GM18505 (cell line): ENCODE measurements around the gene NRCAM.

Experiments
- ATAC-seq: cut with Tn5 transposase; IDR thresholded peaks from one replicate; pipeline ENCODE4 v1.9.1; 2021; ENCODE audit not compliant: unreplicated experiment
- POLR2A ChIP-seq: IDR thresholded peaks from 4 replicates; pipeline ENCODE4 v1.6.1; 2011; ENCODE audit warnings: borderline replicate concordance; ENCODE audit not compliant: insufficient read depth, insufficient read length; ENCODE audit errors: extremely low read depth

The NRCAM gene

DNA sequence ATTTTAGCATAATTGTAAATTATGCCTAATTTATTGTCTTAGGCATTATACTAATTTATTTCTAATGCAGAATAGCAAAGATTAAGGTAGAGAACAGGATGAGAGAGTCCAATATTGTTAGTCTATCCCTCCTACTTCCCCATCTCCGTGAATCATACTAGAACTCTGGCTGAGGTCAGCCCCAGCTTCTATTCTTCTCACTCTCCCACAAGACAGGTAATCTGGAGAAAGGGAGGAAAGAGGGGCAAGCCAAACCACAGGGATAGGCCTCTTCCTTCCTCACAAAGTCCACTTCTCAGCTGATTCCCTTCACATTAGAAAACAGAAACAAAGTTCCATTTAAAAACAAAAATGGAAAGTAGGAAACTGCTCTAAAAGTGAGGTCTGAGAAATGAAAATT, 208.6 kb downstream of the NRCAM start:
- ATAC-seq, result no peak

GRCh38 chr7:108246227-108246837, 209.9 kb downstream of the NRCAM start:
- ATAC-seq, result peak; percentile 76
- no peak for TF ChIP-seq POLR2A

More for the DNA sequence above, 208.6 kb downstream of the NRCAM start:
- TF ChIP-seq POLR2A, result no peak

GRCh38 chr7:108245523-108246226, 210.6 kb downstream of the NRCAM start:
- TF ChIP-seq POLR2A, result no peak
- ATAC-seq, result no peak

DNA sequence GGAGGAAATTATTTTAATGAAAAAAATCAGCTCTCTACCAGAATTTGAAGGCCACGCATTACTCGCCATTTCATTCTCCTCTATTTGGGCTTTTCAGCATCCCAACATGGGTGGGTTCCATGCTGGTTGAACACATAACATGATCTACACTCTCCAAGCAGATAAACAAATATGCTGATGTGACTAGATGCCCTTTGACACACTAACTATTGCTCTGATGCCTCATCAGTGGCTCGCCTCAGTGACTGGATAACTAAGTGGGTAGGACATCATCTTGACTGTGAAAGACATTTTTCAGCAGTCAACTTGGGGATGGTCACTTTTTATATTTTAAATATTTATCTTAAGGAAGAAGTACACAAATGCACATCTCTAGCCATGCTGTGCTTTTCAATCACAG, 212.1 kb downstream of the NRCAM start:
- TF ChIP-seq POLR2A, result no peak
- ATAC-seq, result no peak

- ATAC-seq, result no peak
- TF ChIP-seq POLR2A, result no peak
These were observed 216.6 kb downstream of the NRCAM start for GRCh38 chr7:108239501-108240225.

DNA sequence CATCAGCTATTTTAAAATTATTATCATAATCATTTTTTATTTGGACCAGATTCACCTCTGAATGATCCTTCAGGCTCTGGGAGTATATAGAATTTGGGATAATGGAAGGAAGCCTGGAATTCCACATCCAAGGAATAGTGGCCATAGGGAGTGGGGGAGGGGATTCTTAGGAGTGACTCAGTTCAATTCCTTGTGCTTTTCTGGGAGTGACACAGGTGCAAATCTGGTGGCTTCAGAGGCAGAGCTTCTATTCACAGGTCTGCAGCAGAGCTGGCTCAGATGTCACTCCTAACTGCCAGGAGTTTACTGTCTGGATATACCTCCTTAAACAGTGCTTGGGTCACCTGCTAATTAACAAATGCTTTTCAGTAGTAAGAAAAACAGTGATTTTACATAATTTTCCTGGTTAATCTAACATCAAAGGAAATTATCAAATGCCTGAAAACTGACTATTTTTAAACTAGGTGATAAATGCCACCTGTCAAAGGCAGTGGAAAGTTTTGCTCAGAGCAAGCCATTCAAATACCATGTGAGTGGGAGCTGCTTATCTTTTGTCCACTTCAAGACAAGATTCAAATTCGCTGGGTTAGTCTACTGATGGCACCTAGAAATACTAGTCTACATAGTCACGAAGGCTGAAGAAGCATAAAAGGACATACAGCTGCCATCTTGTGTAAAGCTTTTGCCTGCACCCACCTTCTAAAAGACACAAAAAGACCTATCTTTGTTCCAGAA, 219.4 kb downstream of the NRCAM start:
- no peak for TF ChIP-seq POLR2A
- ATAC-seq, result no peak

DNA sequence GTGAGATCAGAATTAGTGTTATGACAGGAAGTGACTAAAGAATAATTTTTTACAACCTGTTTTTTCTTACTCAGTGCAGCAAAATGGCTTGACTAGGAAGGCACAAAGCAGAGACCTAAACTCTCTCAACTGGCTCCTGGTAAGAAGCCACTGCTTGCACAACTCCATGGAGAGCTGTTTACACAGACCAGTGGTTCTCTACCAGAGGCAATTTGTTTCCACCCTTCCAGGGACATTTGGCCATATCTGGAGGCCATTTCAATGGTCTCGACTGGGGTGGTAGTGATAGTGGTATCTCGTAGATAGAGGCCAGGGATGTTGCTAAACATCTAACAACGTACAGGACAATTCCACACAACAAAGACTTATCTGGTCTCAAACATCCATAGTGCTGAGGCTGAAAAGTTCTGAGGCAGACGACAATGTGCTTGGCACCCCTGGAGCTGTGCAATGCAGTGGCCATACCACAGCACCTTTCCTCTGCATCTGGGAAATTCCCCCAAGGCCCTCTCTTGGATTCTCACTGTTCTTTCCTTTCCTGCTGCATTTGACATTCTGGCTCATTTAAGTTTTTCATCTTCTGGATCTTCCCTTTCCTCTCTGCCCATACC, 220.7 kb downstream of the NRCAM start:
- TF ChIP-seq POLR2A, result no peak
- ATAC-seq, result no peak

DNA sequence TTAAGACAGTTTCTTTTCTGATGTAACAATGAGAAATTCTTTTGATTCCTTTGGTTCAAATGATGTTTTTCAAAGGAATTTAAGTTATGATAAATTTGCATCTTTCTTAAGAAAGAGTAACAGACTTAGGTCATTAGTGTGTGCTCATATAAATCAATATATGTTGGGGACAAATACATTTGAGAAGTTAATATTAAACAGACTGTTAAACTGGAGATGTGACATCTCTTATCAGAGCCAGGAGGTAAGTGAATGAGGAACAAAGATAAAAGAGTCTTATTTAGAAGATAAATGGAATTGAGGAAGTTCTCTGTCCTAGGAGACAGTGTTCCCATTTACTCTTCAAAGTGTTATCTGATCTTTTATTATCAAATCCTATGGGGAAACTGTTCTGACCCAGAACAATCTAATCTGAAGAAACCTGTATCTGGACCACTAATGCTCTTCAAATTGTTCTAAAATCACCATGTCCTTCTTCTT, 221.2 kb downstream of the NRCAM start:
- ATAC-seq, result no peak
- TF ChIP-seq POLR2A, result no peak

- TF ChIP-seq POLR2A, result no peak
- no peak for ATAC-seq
These were observed 222.0 kb downstream of the NRCAM start for GRCh38 chr7:108234281-108234680.

DNA sequence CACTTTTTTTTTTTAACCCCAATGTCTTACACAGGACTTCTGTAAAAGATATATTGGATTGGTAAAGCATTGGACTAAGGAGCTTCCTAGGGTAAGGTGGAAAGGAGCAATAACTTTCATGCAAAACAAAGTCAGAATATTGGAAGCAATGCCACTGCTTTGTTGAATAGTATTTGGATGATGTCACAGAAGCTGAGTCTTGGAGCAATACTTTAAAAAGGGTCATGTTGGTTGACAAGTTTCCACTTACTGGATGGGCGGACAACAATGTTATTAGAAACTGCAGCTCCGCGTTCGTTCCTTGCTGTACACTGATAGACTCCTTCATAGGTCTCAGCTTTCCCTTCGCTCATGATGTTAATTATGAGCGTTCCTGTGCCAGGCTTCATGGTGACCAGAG, 224.2 kb downstream of the NRCAM start:
- TF ChIP-seq POLR2A, result no peak
- no peak for ATAC-seq

GRCh38 chr7:108231221-108231620, 225.0 kb downstream of the NRCAM start:
- TF ChIP-seq POLR2A, result no peak

GRCh38 chr7:108227366-108227765, 228.9 kb downstream of the NRCAM start:
- no peak for TF ChIP-seq POLR2A
- ATAC-seq, result no peak

More at GRCh38 chr7:108231221-108231620, 225.0 kb downstream of the NRCAM start:
- no peak for ATAC-seq
